VCaP (cell line): Measurements from ENCODE around the gene CHD9.
"Not testable (repeated sequence)": the region's sequence is repeated elsewhere in the genome, so short reads cannot be mapped to it uniquely, and the experiment has no call there.

Source experiments
- H3K27ac ChIP-seq: fragments of 450-650 bp; 2 replicates; pipeline ENCODE4 v1.5.1; 2017
- CTCF ChIP-seq: fragments of 450-650 bp; conservative IDR thresholded peaks from 2 replicates; pipeline ENCODE4 v1.5.1; 2017; ENCODE audit warnings: mild to moderate bottlenecking, moderate library complexity

Gene CHD9

GRCh38 chr16:53309457-53309856, 254.7 kb downstream of the CHD9 start:
- no peak overlapping the region for H3K27ac ChIP-seq
- no peak for TF ChIP-seq CTCF

GRCh38 chr16:53320992-53321391, 266.2 kb downstream of the CHD9 start:
- no peak overlapping the region for H3K27ac ChIP-seq
- no peak for TF ChIP-seq CTCF

- no peak for TF ChIP-seq CTCF
Measured at GRCh38 chr16:53323924-53324323, 269.1 kb downstream of the CHD9 start.

GRCh38 chr16:53330991-53331390, 276.2 kb downstream of the CHD9 start:
- H3K27ac ChIP-seq, result not testable (repeated sequence)

More at GRCh38 chr16:53323924-53324323, 269.1 kb downstream of the CHD9 start:
- no peak overlapping the region for H3K27ac ChIP-seq

GRCh38 chr16:53334581-53334980, 279.8 kb downstream of the CHD9 start:
- no peak overlapping the region for H3K27ac ChIP-seq
- no peak for TF ChIP-seq CTCF

- TF ChIP-seq CTCF, result no peak
Measured at GRCh38 chr16:53337294-53337693, 282.5 kb downstream of the CHD9 start.

GRCh38 chr16:53341792-53342191, 287.0 kb downstream of the CHD9 start:
- no peak overlapping the region for H3K27ac ChIP-seq
- no peak for TF ChIP-seq CTCF

More at GRCh38 chr16:53337294-53337693, 282.5 kb downstream of the CHD9 start:
- H3K27ac ChIP-seq, result no peak overlapping the region

- no peak for TF ChIP-seq CTCF
- no peak overlapping the region for H3K27ac ChIP-seq
Measured at GRCh38 chr16:53355064-53355463, 300.3 kb downstream of the CHD9 start.
